GM12892 (cell line): Measurements from ENCODE around the gene ZNF746.

Experiments
- POLR2A ChIP-seq: IDR thresholded peaks from 2 replicates; pipeline ENCODE4 v1.6.1; 2011; ENCODE audit warnings: low read depth, low read length, control low read depth
- TAF1 ChIP-seq: IDR thresholded peaks from 2 replicates; pipeline ENCODE4 v1.6.1; 2011; ENCODE audit warnings: low read depth, mild to moderate bottlenecking, control low read depth, low read length, borderline replicate concordance

GRCh38 chr7:149456506-149457421, 40.8 kb downstream of the ZNF746 start:
- TF ChIP-seq POLR2A (no peak), TAF1 (no peak)
